GM19397 (cell line): ENCODE data around the gene MBTPS1.

Source experiments
- ATAC-seq: cut with Tn5 transposase; IDR thresholded peaks from one replicate; pipeline ENCODE4 v1.9.1; 2021; ENCODE audit warnings: mild to moderate bottlenecking, moderate library complexity; ENCODE audit not compliant: unreplicated experiment

Gene MBTPS1

GRCh38 chr16:84055801-84056634, 60.7 kb downstream of the MBTPS1 start:
- no peak for ATAC-seq

GRCh38 chr16:84055366-84055765, 61.4 kb downstream of the MBTPS1 start:
- no peak for ATAC-seq

- no peak for ATAC-seq
Measured at GRCh38 chr16:84054916-84055315, 61.8 kb downstream of the MBTPS1 start.

- no peak for ATAC-seq
Measured at GRCh38 chr16:84054271-84054670, 62.5 kb downstream of the MBTPS1 start.

- no peak for ATAC-seq
Measured at GRCh38 chr16:84053237-84053636, 63.5 kb downstream of the MBTPS1 start.

GRCh38 chr16:84052071-84052622, 64.6 kb downstream of the MBTPS1 start:
- ATAC-seq, result no peak

GRCh38 chr16:84050316-84050715, 66.4 kb downstream of the MBTPS1 start:
- no peak for ATAC-seq

- no peak for ATAC-seq
Measured at GRCh38 chr16:84049403-84050060, 67.2 kb downstream of the MBTPS1 start.

- ATAC-seq, result no peak
Measured at GRCh38 chr16:84048871-84049270, 67.9 kb downstream of the MBTPS1 start.

GRCh38 chr16:84048270-84048669, 68.5 kb downstream of the MBTPS1 start:
- ATAC-seq, result no peak

GRCh38 chr16:84047626-84048025, 69.1 kb downstream of the MBTPS1 start:
- ATAC-seq, result no peak

- no peak for ATAC-seq
Measured at GRCh38 chr16:84047206-84047605, 69.5 kb downstream of the MBTPS1 start.

- ATAC-seq, result no peak
Measured at GRCh38 chr16:84045818-84046470, 70.8 kb downstream of the MBTPS1 start.

- ATAC-seq, result no peak
Measured at GRCh38 chr16:84045001-84045817, 71.5 kb downstream of the MBTPS1 start.

GRCh38 chr16:84044118-84044488, 72.6 kb downstream of the MBTPS1 start:
- ATAC-seq, result no peak

GRCh38 chr16:84043486-84044117, 73.1 kb downstream of the MBTPS1 start:
- no peak for ATAC-seq

GRCh38 chr16:84042879-84043485, 73.8 kb downstream of the MBTPS1 start:
- no peak for ATAC-seq

- no peak for ATAC-seq
Measured at GRCh38 chr16:84042308-84042878, 74.3 kb downstream of the MBTPS1 start, which contains the start of gene SLC38A8. SLC38A8 (minus strand) TSS chr16:84042795; CDS start chr16:84042157, 638 bp downstream.

GRCh38 chr16:84041881-84042280, 74.9 kb downstream of the MBTPS1 start:
- no peak for ATAC-seq
